HuH-7 (cell line): Measurements from ENCODE around the gene ROBO2.

Source experiments
- DNase-seq: peaks from one replicate; pipeline ENCODE4 v3.0.0; 2011; ENCODE audit warnings: low spot score

ROBO2 gene, protein sequence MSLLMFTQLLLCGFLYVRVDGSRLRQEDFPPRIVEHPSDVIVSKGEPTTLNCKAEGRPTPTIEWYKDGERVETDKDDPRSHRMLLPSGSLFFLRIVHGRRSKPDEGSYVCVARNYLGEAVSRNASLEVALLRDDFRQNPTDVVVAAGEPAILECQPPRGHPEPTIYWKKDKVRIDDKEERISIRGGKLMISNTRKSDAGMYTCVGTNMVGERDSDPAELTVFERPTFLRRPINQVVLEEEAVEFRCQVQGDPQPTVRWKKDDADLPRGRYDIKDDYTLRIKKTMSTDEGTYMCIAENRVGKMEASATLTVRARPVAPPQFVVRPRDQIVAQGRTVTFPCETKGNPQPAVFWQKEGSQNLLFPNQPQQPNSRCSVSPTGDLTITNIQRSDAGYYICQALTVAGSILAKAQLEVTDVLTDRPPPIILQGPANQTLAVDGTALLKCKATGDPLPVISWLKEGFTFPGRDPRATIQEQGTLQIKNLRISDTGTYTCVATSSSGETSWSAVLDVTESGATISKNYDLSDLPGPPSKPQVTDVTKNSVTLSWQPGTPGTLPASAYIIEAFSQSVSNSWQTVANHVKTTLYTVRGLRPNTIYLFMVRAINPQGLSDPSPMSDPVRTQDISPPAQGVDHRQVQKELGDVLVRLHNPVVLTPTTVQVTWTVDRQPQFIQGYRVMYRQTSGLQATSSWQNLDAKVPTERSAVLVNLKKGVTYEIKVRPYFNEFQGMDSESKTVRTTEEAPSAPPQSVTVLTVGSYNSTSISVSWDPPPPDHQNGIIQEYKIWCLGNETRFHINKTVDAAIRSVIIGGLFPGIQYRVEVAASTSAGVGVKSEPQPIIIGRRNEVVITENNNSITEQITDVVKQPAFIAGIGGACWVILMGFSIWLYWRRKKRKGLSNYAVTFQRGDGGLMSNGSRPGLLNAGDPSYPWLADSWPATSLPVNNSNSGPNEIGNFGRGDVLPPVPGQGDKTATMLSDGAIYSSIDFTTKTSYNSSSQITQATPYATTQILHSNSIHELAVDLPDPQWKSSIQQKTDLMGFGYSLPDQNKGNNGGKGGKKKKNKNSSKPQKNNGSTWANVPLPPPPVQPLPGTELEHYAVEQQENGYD (N-terminal part only)

DNA sequence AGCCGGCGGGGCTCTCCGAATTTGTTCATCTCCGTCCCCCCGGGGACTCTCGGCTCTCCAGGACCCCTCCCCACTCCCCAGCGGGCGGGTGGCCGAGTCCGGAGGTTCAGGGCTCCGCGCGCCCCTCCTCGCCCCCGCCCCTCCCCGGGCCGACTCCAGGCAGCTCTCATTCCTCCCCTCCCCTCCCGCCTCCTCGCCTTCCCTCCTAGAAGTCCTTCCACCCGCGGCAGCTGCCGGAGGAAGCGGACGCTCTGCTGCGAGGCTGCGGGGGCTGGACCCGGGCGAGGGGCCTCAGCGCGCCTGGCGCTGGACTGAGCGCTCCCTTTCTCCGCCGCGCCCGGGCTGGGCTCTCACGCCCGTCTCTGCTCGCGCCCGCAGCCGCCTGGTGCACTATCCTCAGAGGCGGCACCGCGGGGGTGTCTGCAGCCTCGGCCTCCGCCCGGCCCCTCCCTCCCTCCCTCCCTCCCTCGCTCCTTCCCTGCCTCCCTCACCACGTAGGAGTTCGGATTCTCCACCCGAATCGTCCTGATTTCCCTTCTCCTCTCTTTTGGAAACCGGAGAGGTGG lies at the start of gene ROBO2:
Gene ROBO2 (plus strand): TSS at position 494 of the 566 bp plus-strand sequence. CDS start 687 bp downstream, outside the sequence.
- DNase-seq: no peak

DNA sequence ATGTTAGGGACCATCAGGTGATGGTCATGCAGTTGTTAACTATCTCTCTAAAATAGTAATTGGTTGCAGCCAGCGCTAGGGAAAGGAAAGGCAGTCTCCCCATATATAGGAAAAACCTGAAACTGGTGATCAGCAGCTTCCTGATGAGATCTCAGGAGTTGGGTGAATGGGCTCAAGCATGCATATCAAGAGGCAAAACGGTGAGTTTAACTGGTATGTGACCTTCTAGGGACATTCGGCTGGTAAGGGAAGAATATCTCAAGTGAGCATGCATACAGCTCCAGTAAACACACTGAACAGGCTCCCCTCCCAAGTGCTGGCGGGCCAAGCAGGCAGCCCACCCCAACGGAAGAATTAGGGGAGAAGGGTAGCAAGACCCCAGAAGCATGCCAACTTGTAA lies 49.3 kb upstream of the ROBO2 start:
- no peak for DNase-seq

DNA sequence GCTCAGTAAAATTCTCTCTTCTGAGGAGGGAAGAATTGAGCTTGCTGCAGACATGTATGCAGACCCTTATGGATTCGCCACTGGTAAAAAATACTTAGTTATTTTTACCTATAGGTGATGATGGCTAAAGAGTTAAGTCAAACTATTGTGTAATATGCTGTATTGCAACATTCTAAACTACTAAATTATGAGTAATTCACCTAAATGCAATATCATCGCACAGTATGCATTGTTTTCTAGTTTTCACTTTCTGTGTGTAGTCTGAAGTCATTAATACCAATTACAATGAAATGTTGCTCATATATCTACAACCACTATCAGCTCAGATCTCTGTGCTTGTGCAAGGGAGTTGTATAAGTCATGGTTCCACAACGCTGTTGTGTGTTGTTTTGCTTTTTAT lies 48.7 kb upstream of the ROBO2 start:
- DNase-seq: no peak

DNA sequence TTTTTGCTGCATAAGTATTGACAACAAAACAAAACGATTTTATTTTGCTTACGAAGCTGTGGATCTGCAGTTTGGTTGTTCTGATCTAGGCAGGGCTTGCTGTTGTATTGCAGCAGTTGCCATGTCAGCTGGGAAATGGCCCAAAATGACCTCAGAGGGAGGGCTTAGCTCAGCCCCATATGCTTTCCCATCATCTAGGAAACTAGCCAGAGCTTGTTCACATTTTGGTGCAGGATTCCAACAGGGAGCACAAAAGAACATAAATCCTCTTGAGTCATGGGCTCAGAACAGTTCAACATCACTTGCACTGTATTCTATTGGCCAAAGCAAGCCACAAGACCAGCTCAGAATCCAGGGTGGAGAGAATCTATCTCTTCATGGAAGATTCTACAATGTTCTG lies 42.2 kb upstream of the ROBO2 start:
- DNase-seq: no peak

GRCh38 chr3:76998555-76998954 lies 41.3 kb upstream of the ROBO2 start:
- no peak for DNase-seq

DNA sequence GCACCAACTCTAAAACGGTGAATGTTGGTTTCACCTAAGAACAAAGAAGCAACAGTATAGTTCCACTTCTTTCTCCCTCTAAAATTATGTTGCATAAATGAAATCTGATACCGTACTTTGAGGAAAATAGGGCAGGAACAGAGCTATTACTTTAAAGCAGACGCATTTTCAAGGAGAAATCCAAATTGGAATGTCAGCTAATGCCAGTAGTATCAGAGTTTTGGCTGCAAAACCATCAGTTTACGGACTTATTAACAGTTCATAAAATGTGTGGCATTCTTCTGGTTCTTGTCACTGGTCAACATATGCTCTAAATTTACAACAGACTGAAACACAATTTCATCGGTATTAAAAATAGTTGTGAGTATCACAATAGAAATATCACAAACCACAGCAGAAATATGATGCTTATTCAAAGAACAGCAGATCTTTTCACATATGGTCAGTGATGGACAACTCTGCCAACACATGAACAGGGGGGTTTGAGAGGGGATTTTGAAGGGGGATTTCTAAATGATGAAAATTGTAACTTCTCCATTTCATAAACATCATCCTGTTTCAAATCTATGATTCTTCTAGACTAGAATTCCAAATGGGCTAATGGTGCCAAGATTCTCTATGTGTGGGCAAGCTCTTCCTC lies 38.7 kb upstream of the ROBO2 start:
- no peak for DNase-seq

- DNase-seq: no peak
Measured at GRCh38 chr3:77014226-77014625, 25.7 kb upstream of the ROBO2 start.

DNA sequence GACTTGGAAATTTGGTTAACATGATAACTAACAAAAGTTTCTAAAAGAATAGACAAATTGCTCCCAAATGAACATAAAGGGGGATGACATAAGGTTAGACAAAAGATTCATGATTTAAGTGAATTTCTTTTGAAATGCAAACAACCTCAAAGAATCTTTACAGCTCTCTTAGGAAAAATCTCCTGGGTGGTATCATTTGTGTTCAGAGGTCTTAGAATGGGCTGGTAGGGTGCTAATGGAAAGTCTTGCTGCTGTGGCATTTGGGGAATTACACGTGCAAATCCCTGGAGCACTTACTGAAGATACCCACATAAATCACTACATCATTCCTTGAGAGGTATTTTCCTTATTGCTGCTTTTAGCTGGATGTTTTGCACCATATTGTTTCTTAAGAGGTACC lies 14.4 kb upstream of the ROBO2 start:
- no peak for DNase-seq

DNA sequence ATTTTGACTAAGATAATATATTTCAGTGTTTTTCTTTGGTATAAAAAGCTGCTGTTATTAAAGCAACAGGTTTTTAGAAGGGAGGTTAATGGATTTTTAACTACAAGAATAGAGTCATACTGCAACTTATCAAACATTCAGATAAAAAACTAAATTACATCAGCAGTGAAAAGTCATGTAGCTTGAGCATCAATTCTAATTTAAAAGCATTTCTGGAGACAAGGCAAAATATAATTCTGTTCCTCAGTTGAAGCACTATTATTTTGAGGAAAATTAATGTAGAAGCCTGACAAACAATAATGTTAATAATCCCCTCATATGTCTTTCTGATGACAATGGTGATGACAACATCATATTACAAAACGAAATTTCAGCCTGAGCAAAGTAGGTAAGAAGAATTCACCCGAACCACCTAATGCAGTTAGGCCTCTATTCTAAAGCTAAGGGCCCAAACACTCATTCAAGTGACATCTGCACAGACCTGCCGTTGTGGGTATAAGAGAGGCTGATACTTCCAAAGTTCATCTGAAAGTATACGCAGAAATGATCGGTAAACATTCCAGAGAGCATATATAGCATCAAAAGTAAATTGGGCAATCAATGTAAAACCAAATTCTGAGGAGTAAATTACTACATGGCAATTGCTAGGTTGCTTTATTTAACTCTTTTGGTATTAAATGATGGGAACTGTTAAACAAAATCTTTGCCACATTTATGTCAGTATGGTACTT lies 12.8 kb upstream of the ROBO2 start:
- DNase-seq: no peak

DNA sequence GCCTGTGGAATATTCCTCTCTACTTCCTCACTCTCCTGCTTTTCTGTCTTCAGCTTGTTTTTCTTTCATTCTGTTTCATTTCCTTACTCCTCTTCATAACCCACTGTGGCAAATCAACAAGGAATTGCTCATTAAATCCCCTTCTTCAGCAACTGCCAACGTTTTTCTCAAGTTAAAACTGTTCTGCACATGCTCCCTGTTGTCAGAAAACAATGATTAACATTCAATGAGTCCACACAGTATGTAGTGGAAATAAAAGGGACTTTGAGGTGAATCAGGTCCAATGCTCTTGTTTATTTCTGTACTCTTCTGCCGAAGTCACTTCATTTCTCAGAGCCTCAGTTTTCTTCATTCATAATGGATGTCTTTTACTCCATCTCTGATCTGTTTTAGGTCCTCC lies 11.9 kb upstream of the ROBO2 start:
- DNase-seq: no peak

GRCh38 chr3:77038468-77038929 lies 1.4 kb upstream of the ROBO2 start:
- no peak for DNase-seq

- DNase-seq: no peak
Measured at GRCh38 chr3:77038930-77039605, 831 bp upstream of the ROBO2 start.

DNA sequence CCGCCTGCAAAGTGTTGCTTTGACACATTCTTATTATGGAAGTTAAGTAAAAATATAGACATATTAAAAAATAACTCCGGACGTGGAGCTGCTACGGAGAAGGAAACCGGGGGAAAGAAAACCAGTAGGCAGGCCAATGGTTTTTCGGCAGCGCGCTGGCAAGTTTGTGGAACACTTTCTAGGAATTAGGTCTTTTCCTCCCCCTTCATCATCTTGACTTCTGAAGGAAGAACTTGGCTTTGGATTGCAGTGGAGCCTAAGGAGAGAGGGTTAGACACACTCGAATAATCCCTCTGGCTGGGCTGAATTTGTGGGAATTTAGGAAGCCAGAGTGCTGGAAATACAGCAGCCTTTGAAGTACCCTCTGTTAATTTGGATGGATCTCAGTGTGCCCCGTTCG lies 317 bp downstream of the ROBO2 start:
- DNase-seq: no peak

GRCh38 chr3:77040926-77041722 lies 1.2 kb downstream of the ROBO2 start:
- no peak for DNase-seq

- no peak for DNase-seq
Measured at GRCh38 chr3:77041811-77042210, 1.9 kb downstream of the ROBO2 start.

GRCh38 chr3:77042343-77042742 lies 2.4 kb downstream of the ROBO2 start:
- DNase-seq: no peak

GRCh38 chr3:77042882-77043281 lies 3.0 kb downstream of the ROBO2 start:
- DNase-seq: no peak

DNA sequence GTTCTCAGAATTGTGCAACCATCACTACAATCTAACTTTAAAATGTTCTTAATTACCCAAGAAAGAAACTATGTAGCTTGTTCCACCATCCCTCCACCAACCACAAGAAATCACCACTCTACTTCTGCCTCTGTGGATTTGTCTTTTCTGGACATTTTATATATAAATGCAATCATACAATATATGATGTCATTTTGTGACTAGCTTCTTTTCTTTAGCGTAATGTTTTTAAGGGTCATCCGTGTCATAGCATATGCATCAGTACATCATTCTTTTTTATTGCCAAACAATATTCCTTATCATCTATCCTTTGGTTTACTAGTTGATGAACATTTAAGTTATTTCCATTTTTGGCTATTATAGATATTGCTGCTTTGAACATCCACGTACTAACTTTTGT lies 5.8 kb downstream of the ROBO2 start:
- no peak for DNase-seq

DNA sequence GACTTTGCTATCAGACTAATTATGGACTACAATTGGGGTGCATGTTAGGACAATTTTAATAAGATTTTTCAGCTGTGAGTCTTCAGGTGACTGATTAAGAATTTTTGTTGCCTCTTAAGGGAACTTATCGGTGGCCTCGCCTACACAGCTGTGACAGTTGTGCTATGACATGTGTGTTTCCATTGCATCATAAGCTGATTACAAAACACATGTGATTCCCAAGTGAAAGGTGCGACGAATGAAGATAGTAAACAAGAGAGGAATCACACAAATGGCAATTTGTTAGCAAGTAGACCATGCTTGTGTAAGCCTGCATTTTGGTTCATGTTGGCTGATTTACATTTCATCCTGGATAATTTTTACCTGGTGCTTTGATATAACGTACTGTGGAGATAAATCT lies 8.3 kb downstream of the ROBO2 start:
- DNase-seq: no peak

- no peak for DNase-seq
Measured at GRCh38 chr3:77051591-77051990, 11.7 kb downstream of the ROBO2 start.
